Stromal cell of bone marrow (primary cell): ENCODE results near the gene NLGN3.
A peak's percentile ranks its signal among the peaks of the same experiment; 100 is the strongest.
"Not testable (repeated sequence)": the region's sequence is repeated elsewhere in the genome, so short reads cannot be mapped to it uniquely, and the experiment has no call there.

Experiments used
- DNase-seq: peaks from one replicate; pipeline ENCODE4 v3.0.0-alpha.2; 2012; ENCODE audit warnings: low read depth

Gene NLGN3

DNA sequence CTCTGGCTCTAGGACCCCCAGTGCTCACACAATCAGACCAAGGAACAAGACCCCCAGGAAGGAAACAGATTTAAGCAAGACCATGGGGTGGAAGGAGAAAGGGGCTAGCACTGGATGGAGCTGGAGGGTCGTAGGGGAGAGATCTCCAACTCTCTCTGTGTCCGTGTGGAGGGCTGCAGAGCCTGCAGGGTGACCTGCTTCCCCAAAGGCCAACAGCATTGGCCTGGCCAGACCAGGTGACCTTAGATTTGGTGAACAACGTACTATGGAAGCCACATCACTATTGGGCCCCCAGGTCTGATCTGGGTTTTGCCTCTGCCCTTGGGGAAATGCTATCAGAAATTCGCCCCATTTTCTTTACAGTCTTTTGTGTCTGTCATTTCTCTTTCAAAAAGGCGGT, 26.0 kb downstream of the NLGN3 start:
- no peak for DNase-seq

DNA sequence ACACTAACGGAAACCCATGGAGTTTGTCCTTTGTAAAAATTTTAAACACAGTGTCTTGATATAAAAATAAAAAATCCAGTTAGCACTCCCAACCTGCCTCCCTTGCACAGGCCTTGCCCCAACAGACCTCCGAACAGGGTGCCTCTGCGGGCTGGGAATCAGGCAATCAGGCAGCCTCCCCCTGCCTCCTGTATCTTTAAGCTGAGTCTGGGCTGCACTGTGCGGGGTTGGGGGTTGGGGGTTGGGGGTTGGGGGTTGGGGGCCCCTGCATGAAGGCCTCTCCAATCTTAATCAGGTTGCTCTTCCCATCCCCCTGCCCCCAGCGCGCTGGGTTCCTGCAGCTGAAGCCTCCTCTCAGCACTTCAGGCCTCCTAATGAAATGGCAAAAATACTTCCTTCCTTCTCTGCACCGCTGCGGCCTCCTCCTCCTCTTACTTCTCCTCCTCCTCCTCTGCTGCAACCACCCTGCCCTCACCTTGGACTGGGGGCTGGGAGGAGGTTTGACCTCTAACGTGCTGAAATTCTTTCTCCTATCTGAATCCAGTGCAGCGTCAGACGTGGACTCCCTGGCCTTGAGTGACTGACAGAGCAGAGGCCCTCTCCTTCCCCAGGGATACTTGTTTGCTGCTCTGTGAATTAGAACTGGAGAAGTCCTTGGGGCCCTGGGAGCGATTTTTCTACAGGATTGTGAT, 26.6 kb downstream of the NLGN3 start:
- DNase-seq, result no peak

DNA sequence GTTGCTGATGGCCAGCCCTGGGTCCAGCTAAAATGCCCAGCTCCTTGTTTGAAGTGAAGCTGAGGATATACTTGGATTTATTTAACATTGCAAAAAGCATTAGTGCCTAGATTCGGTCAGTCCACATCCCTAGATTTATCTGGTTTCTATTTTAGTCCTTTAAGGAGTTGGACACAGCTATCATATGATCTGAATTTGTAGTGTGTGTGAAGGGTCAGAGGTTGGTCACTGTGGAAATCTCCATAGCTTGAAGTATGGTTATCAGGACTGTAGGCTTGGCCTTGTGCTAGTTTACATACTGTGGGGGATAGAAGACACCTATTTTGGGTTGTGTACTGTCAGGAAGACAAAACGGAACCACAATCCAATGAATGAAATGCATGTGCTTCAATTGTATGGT, 28.8 kb downstream of the NLGN3 start:
- no peak for DNase-seq

GRCh38 chrX:71174795-71175194, 30.2 kb downstream of the NLGN3 start:
- no peak for DNase-seq

DNA sequence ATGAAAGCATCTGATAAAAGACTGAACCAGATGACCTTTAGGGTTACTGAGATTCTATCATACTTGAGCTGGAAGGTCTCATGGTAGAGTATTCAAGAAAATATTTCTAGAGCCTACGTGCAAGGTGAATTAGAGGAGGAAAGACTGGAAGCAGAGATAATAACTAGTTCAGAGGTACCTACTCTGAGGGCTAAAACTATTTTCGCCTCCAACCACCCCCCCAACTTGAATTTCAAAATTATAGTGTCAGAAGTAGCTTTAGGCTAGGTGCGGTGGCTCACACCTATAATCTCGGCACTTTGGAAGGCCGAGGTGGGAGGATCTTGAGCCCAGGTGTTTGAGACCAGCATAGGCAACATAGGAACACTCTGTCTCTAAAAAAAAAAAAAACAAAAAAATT, 30.9 kb downstream of the NLGN3 start:
- DNase-seq, result no peak

- DNase-seq, result no peak
Observed at GRCh38 chrX:71177327-71177726, 32.7 kb downstream of the NLGN3 start.

DNA sequence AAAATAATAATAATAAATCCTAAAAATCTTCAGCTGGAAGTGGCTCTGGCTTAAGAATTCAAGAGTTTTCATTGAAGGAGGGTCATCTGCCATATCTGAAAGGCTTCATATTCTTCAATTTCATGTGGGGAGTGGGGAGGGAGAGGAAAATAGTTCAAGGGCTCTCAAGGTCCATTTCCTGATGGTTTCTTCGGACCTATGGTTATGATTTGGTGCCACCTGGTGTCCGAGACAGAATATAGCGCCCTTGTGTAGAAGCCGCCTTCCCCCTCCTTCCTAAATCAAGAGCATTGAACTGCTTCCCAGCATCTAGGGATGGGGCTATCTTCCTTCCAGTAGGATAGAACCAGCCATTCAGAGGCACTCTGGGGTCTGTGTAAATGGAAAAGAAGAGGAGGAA, 34.3 kb downstream of the NLGN3 start:
- peak; percentile 44 for DNase-seq

DNA sequence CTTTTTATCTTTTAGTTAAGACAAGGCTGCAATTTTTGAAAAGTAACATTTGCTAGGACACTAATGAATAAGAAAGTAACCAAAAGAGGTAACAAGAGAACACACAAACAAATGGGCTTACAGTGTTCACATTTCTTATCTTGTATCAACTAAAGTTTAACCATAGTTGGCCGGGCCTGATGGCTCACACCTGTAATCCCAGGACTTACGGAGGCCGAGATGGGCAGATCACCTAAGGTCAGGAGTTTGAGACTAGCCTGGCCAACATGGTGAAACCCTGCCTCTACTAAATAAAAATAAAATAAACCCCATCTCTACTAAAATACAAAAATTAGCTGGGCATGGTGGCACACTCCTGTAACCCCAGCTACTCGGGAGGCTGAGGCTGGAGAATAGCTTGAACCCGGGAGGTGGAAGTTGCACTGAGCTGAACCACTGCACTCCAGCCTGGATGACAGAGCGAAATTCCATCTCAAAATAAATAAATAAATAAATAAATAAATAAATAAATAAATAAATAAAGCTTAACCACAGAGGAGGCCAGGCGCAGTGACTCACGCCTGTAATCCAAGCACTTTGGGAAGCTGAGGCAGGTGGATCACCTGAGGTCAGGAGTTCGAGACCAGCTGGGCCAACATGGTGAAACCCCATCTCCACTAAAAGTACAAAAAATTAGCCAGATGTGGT, 36.1 kb downstream of the NLGN3 start:
- not testable (repeated sequence) for DNase-seq

- no peak for DNase-seq
Observed at GRCh38 chrX:71181558-71181909, 36.9 kb downstream of the NLGN3 start.

GRCh38 chrX:71181910-71182799, 37.5 kb downstream of the NLGN3 start:
- peak; percentile 93 for DNase-seq

GRCh38 chrX:71182871-71183270, 38.2 kb downstream of the NLGN3 start:
- no peak for DNase-seq

GRCh38 chrX:71183341-71183740, 38.7 kb downstream of the NLGN3 start:
- no peak for DNase-seq

GRCh38 chrX:71184092-71184491, 39.5 kb downstream of the NLGN3 start:
- no peak for DNase-seq

DNA sequence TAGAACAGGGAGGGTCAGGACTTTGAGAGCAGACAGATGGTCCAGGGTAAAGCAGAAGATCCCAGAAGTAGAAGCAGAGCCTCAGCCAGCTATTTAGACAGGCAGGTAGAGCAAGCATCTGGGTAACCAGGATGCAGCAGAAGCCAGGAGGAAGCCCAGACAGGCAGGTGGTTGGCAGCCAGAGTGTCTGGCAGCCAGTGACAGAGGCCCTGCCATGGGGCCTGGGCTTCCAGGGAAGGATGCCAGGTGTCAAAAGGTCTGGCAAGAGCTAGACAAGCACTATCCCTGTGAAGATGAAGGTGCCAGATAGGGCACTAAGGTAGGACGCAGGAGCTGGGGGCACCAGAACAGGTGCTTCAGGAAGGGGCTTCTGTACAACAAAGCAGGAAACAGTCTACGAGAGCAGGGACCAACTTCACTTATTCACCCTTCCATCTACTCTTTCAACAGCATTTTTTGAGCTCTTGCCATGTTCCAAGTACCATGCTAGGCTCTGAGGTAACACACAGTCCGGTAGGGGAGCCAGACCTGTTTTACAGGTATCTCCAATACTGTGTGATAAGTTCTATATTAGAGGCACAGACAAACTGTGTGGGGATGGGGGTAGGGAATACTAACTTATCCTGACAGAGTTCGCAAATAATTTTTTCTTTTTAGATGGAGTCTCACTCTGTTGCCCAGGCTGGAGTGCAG, 40.3 kb downstream of the NLGN3 start:
- no peak for DNase-seq

DNA sequence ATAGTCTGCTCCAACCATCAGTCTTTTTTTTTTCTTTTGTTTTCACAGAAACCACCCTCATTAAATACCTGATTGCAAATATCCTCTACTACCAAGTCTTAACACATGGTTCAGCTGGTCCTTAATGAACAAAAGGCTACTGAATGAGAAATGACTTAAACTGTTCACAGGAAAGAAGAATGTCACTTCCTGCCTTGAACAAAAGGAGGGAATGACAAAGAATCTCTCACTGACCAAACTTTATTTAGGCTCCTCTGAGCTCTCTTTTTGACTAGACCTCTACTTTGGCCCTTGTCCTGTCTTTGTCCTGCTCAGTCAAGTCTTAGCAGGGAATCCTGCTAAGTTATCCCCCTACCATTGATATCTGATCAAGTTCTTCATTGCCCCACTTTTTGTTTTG, 46.6 kb downstream of the NLGN3 start:
- DNase-seq, result no peak

DNA sequence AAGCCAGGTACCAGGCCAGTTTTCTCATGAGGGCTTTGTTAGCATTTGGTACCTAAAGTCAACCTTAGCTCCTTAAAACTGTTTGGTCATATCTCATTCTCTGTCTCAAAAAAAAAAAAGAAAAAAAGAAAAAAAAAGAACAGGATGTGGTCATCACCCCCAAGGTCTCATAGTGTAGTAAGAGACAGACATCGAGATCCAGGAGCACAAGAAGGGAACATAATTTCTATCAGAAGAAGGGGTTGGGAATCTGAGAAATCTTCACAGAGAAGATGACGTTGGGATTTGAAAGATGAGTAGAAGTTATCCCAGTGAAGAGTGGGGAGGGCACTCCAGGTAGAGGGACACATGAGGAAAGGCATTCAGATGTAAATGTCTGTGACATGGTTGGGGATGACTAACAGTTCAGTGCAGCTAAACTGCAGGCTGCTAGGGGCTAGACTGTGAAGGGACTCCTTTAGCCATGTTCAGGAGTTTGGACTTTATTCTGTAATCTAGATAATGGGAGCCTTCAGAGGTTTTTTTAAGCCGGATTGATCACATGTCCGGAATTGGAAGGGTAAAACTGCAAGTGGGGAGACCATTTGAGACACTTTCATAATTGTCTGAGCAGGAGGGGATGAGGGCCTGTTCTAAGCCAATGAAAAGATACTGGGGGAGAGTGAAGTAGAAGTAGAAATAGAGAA, 51.5 kb downstream of the NLGN3 start:
- no peak for DNase-seq

DNA sequence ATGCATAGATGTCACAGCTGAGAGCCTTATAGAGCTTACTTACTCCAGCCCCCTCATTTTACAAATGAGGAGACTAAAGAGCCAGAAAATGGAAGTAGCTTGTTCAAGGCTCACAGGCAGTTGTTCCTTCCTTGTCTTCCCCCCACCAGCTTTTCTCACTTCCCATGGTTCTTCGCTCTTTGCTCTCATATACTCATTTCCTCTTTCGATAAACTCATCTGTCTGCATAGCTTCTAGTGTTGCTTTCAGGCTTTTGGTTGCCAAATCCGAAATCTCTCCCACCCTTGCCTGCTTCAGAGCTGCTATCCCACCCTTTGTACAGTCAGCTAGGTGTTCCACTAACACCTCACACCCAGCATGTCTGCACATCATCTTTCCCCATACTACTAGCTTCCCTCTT, 53.4 kb downstream of the NLGN3 start:
- no peak for DNase-seq

- no peak for DNase-seq
Observed at GRCh38 chrX:71199252-71200008, 54.8 kb downstream of the NLGN3 start.

GRCh38 chrX:71210816-71211215, 66.2 kb downstream of the NLGN3 start:
- peak; percentile 70 for DNase-seq

- DNase-seq, result no peak
Observed at GRCh38 chrX:71212536-71212935, 67.9 kb downstream of the NLGN3 start.

GRCh38 chrX:71214152-71214551, 69.5 kb downstream of the NLGN3 start:
- no peak for DNase-seq
